GM21825 (cell line): Measurements from ENCODE around the gene ITPA.

Source experiments
- ATAC-seq: cut with Tn5 transposase; IDR thresholded peaks from one replicate; pipeline ENCODE4 v1.9.1; 2021; ENCODE audit warnings: mild to moderate bottlenecking, moderate library complexity; ENCODE audit not compliant: unreplicated experiment

ITPA gene

GRCh38 chr20:3209257-3209945 lies at the start of gene ITPA:
Gene ITPA (plus strand): TSS chr20:3209498. CDS start chr20:3209552, 54 bp downstream.
- no peak for ATAC-seq

GRCh38 chr20:3160418-3160817 lies 48.9 kb upstream of the ITPA start:
- ATAC-seq, result no peak

GRCh38 chr20:3161316-3162079 lies 47.8 kb upstream of the ITPA start:
- ATAC-seq, result no peak

- ATAC-seq, result no peak
These were observed 47.2 kb upstream of the ITPA start for GRCh38 chr20:3162080-3162611.

GRCh38 chr20:3163099-3164042 lies 45.9 kb upstream of the ITPA start:
- ATAC-seq, result no peak

GRCh38 chr20:3164043-3164762 lies 45.1 kb upstream of the ITPA start:
- no peak for ATAC-seq

- no peak for ATAC-seq
These were observed 44.4 kb upstream of the ITPA start for GRCh38 chr20:3164763-3165410.

GRCh38 chr20:3165473-3166337 lies 43.6 kb upstream of the ITPA start:
- no peak for ATAC-seq

GRCh38 chr20:3166338-3166912 lies 42.9 kb upstream of the ITPA start:
- no peak for ATAC-seq

GRCh38 chr20:3166913-3167342 lies 42.4 kb upstream of the ITPA start:
- no peak for ATAC-seq

GRCh38 chr20:3167738-3168078 lies 41.6 kb upstream of the ITPA start:
- no peak for ATAC-seq

- no peak for ATAC-seq
These were observed 41.0 kb upstream of the ITPA start for GRCh38 chr20:3168079-3168828.

GRCh38 chr20:3168829-3169590 lies 40.3 kb upstream of the ITPA start:
- no peak for ATAC-seq

- no peak for ATAC-seq
These were observed 37.7 kb upstream of the ITPA start for GRCh38 chr20:3171391-3172125.

- ATAC-seq, result no peak
These were observed 37.0 kb upstream of the ITPA start for GRCh38 chr20:3172126-3172932.
